ENCODE results near the gene SOAT2. TPM values are rescaled to one million over a fixed set of nuclear protein-coding genes. Genes with fewer than 3 reads are reported as not detected.

The SOAT2 gene
- total and polyA plus RNA-seq, 7 experiments from 2014 or later, result 0.31 to 0.69 (median 0.46) TPM; not detected in 2

- Histone ChIP-seq H3K9me3 (ENCODE audit: control insufficient read depth in 2 of 3, low read length in 3 of 3) (no peaks in the 10 kb centered on the region), H3K27me3 (ENCODE audit: control insufficient read depth in 2 of 2, insufficient read depth in 2 of 2, low read length in 2 of 2) (no peaks in the 10 kb centered on the region), H3K27ac (ENCODE audit: low read depth, low read length) (no peak overlapping the region), H3K4me3 (ENCODE audit: low read length) (no peak overlapping the region), H3K4me1 (ENCODE audit: control insufficient read depth in 2 of 2, insufficient read depth in 2 of 2, low read length in 2 of 2) (peaks cover 6 to 9% of the 10 kb centered on the region in 2 donors), H3K36me3 (ENCODE audit: control insufficient read depth in 2 of 3, insufficient read depth in 3 of 3, low read length in 3 of 3) (no peaks in the 10 kb centered on the region)
- H3K4me3 Mint-ChIP-seq, result no peak overlapping the region
- peaks cover 8 to 17% (median 11%) of the 10 kb centered on the region in 7 donors for H3K4me1 Mint-ChIP-seq
- no peak for DNase-seq
- no peak for ATAC-seq
- intact Hi-C loops (cut with micrococcal nuclease), result loop anchor here in 1 of 2 donors (10.0 kb wide), 1 partner anchor 447 kb away; the partner anchor contains the start of genes NPFF and TARBP2
- POLR2A ChIA-PET, result interaction anchor here (1.8 kb wide), 1 partner anchor 8 kb away, joined by 4 read pairs; no protein-coding TSS in a partner anchor
- H3K27ac Mint-ChIP-seq, result peak overlapping the region in 2 of 9 donors; percentile 42 to 51
- H3K9me3 Mint-ChIP-seq, result no peaks in the 10 kb centered on the region
- no peaks in the 10 kb centered on the region for H3K36me3 Mint-ChIP-seq
- CTCF ChIA-PET, result no interaction called here
- H3K27me3 Mint-ChIP-seq, result no peaks in the 10 kb centered on the region
These were observed 45.3 kb upstream of the SOAT2 start for GRCh38 chr12:53057816-53058500.

DNA sequence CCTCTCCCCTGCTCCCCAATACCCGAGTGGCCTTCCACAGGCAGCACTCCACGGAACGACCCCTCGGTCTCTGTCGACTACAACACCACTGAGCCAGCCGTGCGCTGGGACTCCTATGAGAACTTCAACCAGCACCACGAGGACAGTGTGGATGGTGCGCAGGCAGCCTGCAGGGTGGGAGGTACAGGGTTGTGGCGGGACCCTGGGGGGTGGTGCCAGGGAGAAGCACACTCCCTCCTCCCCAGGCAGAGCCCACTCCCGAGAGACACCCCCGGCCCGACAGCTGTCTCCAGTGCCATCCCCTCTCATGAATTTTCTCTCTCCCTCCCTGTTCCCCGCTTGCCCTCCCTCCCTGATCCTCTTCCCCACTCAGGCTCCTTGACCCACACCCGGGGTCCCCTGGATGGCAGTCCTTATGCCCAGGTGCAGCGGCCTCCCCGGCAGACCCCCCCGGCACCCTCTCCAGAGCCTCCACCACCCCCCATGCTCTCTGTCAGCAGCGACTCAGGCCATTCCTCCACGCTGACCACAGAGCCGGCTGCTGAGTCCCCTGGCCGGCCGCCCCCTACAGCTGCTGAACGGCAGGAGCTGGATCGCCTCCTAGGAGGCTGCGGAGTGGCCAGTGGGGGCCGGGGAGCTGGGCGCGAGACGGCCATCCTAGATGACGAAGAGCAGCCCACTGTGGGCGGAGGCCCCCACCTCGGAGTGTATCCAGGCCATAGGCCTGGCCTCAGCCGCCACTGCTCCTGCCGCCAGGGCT, 44.4 kb upstream of the SOAT2 start:
- Mint-ChIP-seq H3K27ac (no peak overlapping the region), H3K4me1 (peaks cover 4 to 14% (median 5%) of the 10 kb centered on the region in 7 donors), H3K36me3 (no peaks in the 10 kb centered on the region), H3K27me3 (no peaks in the 10 kb centered on the region), H3K9me3 (no peaks in the 10 kb centered on the region), H3K4me3 (no peak overlapping the region)
- DNase-seq, result no peak
- Histone ChIP-seq H3K9me3 (ENCODE audit: control insufficient read depth in 2 of 3, low read length in 3 of 3) (no peaks in the 10 kb centered on the region), H3K27ac (ENCODE audit: low read depth, low read length) (no peak overlapping the region), H3K4me1 (ENCODE audit: control insufficient read depth in 2 of 2, insufficient read depth in 2 of 2, low read length in 2 of 2) (peaks cover under 1 to 3% of the 10 kb centered on the region in 2 donors), H3K36me3 (ENCODE audit: control insufficient read depth in 2 of 3, insufficient read depth in 3 of 3, low read length in 3 of 3) (peaks cover 0 to 5% (median 0%) of the 10 kb centered on the region in 3 experiments), H3K4me3 (ENCODE audit: low read length) (no peak overlapping the region), H3K27me3 (ENCODE audit: control insufficient read depth in 2 of 2, insufficient read depth in 2 of 2, low read length in 2 of 2) (no peaks in the 10 kb centered on the region)
- intact Hi-C loops (cut with micrococcal nuclease), result loop anchor here in 1 of 2 donors (10.0 kb wide), 1 partner anchor 446 kb away; the partner anchor contains the start of genes NPFF and TARBP2
- ChIA-PET POLR2A (no interaction called here), CTCF (no interaction called here)
- ATAC-seq, result no peak

DNA sequence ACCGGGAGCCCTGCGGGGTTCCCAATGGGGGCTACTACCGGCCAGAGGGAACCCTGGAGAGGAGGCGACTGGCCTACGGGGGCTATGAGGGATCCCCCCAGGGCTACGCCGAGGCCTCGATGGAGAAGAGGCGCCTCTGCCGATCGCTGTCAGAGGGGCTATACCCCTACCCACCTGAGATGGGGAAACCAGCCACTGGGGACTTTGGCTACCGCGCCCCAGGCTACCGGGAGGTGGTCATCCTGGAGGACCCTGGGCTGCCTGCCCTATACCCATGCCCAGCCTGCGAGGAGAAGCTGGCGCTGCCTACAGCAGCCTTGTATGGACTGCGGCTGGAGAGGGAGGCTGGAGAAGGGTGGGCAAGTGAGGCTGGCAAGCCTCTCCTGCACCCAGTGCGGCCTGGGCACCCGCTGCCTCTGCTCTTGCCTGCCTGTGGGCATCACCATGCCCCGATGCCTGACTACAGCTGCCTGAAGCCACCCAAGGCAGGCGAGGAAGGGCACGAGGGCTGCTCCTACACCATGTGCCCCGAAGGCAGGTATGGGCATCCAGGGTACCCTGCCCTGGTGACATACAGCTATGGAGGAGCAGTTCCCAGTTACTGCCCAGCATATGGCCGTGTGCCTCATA, 43.7 kb upstream of the SOAT2 start:
- ChIA-PET CTCF (no interaction called here), POLR2A (interaction anchor here (1.1 kb wide), 1 partner anchor 14 kb away, joined by 3 read pairs; no protein-coding TSS in a partner anchor)
- no peak overlapping the region for H3K27ac ChIP-seq (ENCODE audit: low read depth, low read length)
- peaks cover 0 to 12% (median 0%) of the 10 kb centered on the region in 3 experiments for H3K36me3 ChIP-seq (ENCODE audit: control insufficient read depth in 2 of 3, insufficient read depth in 3 of 3, low read length in 3 of 3)
- H3K9me3 ChIP-seq (ENCODE audit: control insufficient read depth in 2 of 3, low read length in 3 of 3), result no peaks in the 10 kb centered on the region
- Mint-ChIP-seq H3K9me3 (no peaks in the 10 kb centered on the region), H3K4me3 (no peak overlapping the region), H3K4me1 (peaks cover 0 to 10% (median 0%) of the 10 kb centered on the region in 7 donors), H3K27me3 (no peaks in the 10 kb centered on the region), H3K27ac (peak overlapping the region in 1 of 9 donors; percentile 6), H3K36me3 (peaks cover 0 to under 1% (median 0%) of the 10 kb centered on the region in 5 donors)
- no peak overlapping the region for H3K4me3 ChIP-seq (ENCODE audit: low read length)
- DNase-seq, result no peak
- H3K4me1 ChIP-seq (ENCODE audit: control insufficient read depth in 2 of 2, insufficient read depth in 2 of 2, low read length in 2 of 2), result peaks cover 0 to 2% of the 10 kb centered on the region in 2 donors
- no peak for ATAC-seq
- no peaks in the 10 kb centered on the region for H3K27me3 ChIP-seq (ENCODE audit: control insufficient read depth in 2 of 2, insufficient read depth in 2 of 2, low read length in 2 of 2)
- intact Hi-C loops (cut with micrococcal nuclease), result loop anchor here in 1 of 2 donors (10.0 kb wide), 1 partner anchor 445 kb away; the partner anchor contains the start of genes NPFF and TARBP2

DNA sequence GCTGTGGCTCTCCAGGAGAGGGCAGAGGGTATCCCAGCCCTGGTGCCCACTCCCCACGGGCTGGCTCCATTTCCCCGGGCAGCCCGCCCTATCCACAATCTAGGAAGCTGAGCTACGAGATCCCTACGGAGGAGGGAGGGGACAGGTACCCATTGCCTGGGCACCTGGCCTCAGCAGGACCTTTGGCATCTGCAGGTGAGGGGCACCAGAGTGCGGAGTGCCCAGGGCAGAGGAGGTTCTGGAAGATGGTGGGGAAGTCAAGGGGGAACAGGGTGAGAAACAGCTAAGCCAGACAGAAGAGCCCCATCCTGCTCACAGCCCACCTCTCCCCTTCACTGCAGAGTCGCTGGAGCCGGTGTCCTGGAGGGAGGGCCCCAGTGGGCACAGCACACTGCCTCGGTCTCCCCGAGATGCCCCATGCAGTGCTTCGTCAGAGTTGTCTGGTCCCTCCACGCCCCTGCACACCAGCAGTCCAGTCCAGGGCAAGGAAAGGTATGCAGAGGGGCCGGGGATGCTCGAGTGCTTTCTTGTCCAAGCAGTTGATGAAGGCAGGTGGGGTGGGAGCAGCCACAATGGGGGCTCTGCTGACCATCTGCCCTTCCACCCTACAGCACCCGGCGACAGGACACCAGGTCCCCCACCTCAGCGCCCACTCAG, 43.1 kb upstream of the SOAT2 start:
- DNase-seq (no peak), ATAC-seq (no peak)
- peaks cover 0 to 7% (median 2%) of the 10 kb centered on the region in 5 donors for H3K36me3 Mint-ChIP-seq
- peak overlapping the region in 1 of 9 donors; percentile 6 for H3K27ac Mint-ChIP-seq
- Histone ChIP-seq H3K27ac (ENCODE audit: low read depth, low read length) (no peak overlapping the region), H3K4me3 (ENCODE audit: low read length) (no peak overlapping the region), H3K4me1 (ENCODE audit: control insufficient read depth in 2 of 2, insufficient read depth in 2 of 2, low read length in 2 of 2) (peaks cover 0 to 2% of the 10 kb centered on the region in 2 donors), H3K27me3 (ENCODE audit: control insufficient read depth in 2 of 2, insufficient read depth in 2 of 2, low read length in 2 of 2) (no peaks in the 10 kb centered on the region), H3K36me3 (ENCODE audit: control insufficient read depth in 2 of 3, insufficient read depth in 3 of 3, low read length in 3 of 3) (peaks cover 0 to 19% (median 0%) of the 10 kb centered on the region in 3 experiments), H3K9me3 (ENCODE audit: control insufficient read depth in 2 of 3, low read length in 3 of 3) (no peaks in the 10 kb centered on the region)
- no peaks in the 10 kb centered on the region for H3K9me3 Mint-ChIP-seq
- no peaks in the 10 kb centered on the region for H3K27me3 Mint-ChIP-seq
- ChIA-PET CTCF (interaction anchor here (1.5 kb wide), 1 partner anchor 43 kb away, joined by 4 read pairs; the partner anchor contains the start of gene SOAT2), POLR2A (interaction anchor here (1.1 kb wide), 1 partner anchor 13 kb away, joined by 3 read pairs; no protein-coding TSS in a partner anchor)
- intact Hi-C loops (cut with micrococcal nuclease), result no loop called here
- H3K4me1 Mint-ChIP-seq, result peaks cover 0 to 10% (median 0%) of the 10 kb centered on the region in 7 donors
- H3K4me3 Mint-ChIP-seq, result no peak overlapping the region

- DNase-seq, result no peak
- no peaks in the 10 kb centered on the region for H3K9me3 ChIP-seq (ENCODE audit: control insufficient read depth in 2 of 3, low read length in 3 of 3)
- no peaks in the 10 kb centered on the region for H3K27me3 Mint-ChIP-seq
- H3K36me3 Mint-ChIP-seq, result peaks cover 0 to 8% (median 3%) of the 10 kb centered on the region in 5 donors
- intact Hi-C loops (cut with micrococcal nuclease), result no loop called here
- no peak overlapping the region for H3K4me3 Mint-ChIP-seq
- no peaks in the 10 kb centered on the region for H3K9me3 Mint-ChIP-seq
- POLR2A ChIA-PET, result interaction anchor here (1.1 to 1.3 kb wide), 2 partner anchors 13 to 18 kb away, joined by 3 to 6 read pairs; partner anchors contain the start of gene SPRYD3
- H3K36me3 ChIP-seq (ENCODE audit: control insufficient read depth in 2 of 3, insufficient read depth in 3 of 3, low read length in 3 of 3), result peaks cover 0 to 25% (median 4%) of the 10 kb centered on the region in 3 experiments
- peaks cover 0 to 7% (median under 1%) of the 10 kb centered on the region in 7 donors for H3K4me1 Mint-ChIP-seq
- no peak overlapping the region for H3K27ac Mint-ChIP-seq
- H3K27me3 ChIP-seq (ENCODE audit: control insufficient read depth in 2 of 2, insufficient read depth in 2 of 2, low read length in 2 of 2), result no peaks in the 10 kb centered on the region
- H3K27ac ChIP-seq (ENCODE audit: low read depth, low read length), result no peak overlapping the region
- no peaks in the 10 kb centered on the region for H3K4me1 ChIP-seq (ENCODE audit: control insufficient read depth in 2 of 2, insufficient read depth in 2 of 2, low read length in 2 of 2)
- CTCF ChIA-PET, result interaction anchor here (1.2 to 1.5 kb wide), 2 partner anchors 9 to 42 kb away, joined by 3 to 4 read pairs; partner anchors contain the start of gene SOAT2
- no peak for ATAC-seq
- H3K4me3 ChIP-seq (ENCODE audit: low read length), result no peak overlapping the region
These were observed 42.5 kb upstream of the SOAT2 start for GRCh38 chr12:53060721-53061276.

Measured in naive thymus-derived CD4-positive, alpha-beta T cell (primary cell).